ENCODE data around the gene LSM10. TPM values are rescaled to one million over a fixed set of nuclear protein-coding genes. Genes with fewer than 3 reads are reported as not detected.

The LSM10 gene
- total and polyA plus RNA-seq, 9 donors = 20.0 to 49.3 (median 37.8) TPM

GRCh38 chr1:36358514-36359084 is 39.1 kb downstream of the LSM10 start:
- 46 to 72% (median 54%) methylated on average over 13 of the region's 13 CpGs for WGBS, 3 donors
- peaks cover 7% of the 10 kb centered on the region for H3K4me1 ChIP-seq (ENCODE audit: insufficient read depth)
- DNase-seq = peak in 2 of 5 donors; percentile 46 to 68
- no peaks in the 10 kb centered on the region for H3K36me3 ChIP-seq
- H3K4me3 ChIP-seq = no peak overlapping the region
- no peak for TF ChIP-seq EP300 (IDR thresholded peaks at IDR 0.05)
- H3K27me3 ChIP-seq = no peaks in the 10 kb centered on the region
- intact Hi-C loops (cut with DNase I) = no loop called here
- no peak overlapping the region for H3K27ac ChIP-seq
- no peaks in the 10 kb centered on the region for H3K9me3 ChIP-seq

GRCh38 chr1:36355811-36356210 is 41.9 kb downstream of the LSM10 start:
- no peaks in the 10 kb centered on the region for H3K9me3 ChIP-seq
- TF ChIP-seq CTCF (IDR thresholded peaks at IDR 0.05) = no peak
- TF ChIP-seq EP300 (IDR thresholded peaks at IDR 0.05) = no peak
- no peak for TF ChIP-seq POLR2A (IDR thresholded peaks at IDR 0.05)
- H3K4me1 ChIP-seq (ENCODE audit: insufficient read depth) = peaks cover 13% of the 10 kb centered on the region
- H3K36me3 ChIP-seq = no peaks in the 10 kb centered on the region
- WGBS, 3 donors = 73 to 85% (median 75%) methylated on average over 4 of the region's 4 CpGs
- DNase-seq = no peak
- no peak overlapping the region for H3K4me3 ChIP-seq
- no peak overlapping the region for H3K27ac ChIP-seq
- H3K27me3 ChIP-seq = no peaks in the 10 kb centered on the region
- intact Hi-C loops (cut with DNase I) = no loop called here

- H3K4me3 ChIP-seq = no peak overlapping the region
- 85 to 90% (median 88%) methylated on average over 11 of the region's 11 CpGs for WGBS, 3 donors
- no peaks in the 10 kb centered on the region for H3K36me3 ChIP-seq
- intact Hi-C loops (cut with DNase I) = no loop called here
- DNase-seq = no peak
- peaks cover 13% of the 10 kb centered on the region for H3K4me1 ChIP-seq (ENCODE audit: insufficient read depth)
- H3K9me3 ChIP-seq = no peaks in the 10 kb centered on the region
- H3K27ac ChIP-seq = no peak overlapping the region
- TF ChIP-seq EP300 (IDR thresholded peaks at IDR 0.05) (no peak), POLR2A (IDR thresholded peaks at IDR 0.05) (no peak), CTCF (IDR thresholded peaks at IDR 0.05) (no peak)
- no peaks in the 10 kb centered on the region for H3K27me3 ChIP-seq
Measured at GRCh38 chr1:36354486-36354885, 43.2 kb downstream of the LSM10 start.

- 75 to 77% (median 75%) methylated on average over 13 to 15 of the region's 15 CpGs for WGBS, 3 donors
- no peak for DNase-seq
- Histone ChIP-seq H3K36me3 (no peaks in the 10 kb centered on the region), H3K9me3 (no peaks in the 10 kb centered on the region), H3K4me3 (no peak overlapping the region), H3K4me1 (ENCODE audit: insufficient read depth) (peaks cover 6% of the 10 kb centered on the region), H3K27ac (no peak overlapping the region), H3K27me3 (no peaks in the 10 kb centered on the region)
- intact Hi-C loops (cut with DNase I) = no loop called here
- TF ChIP-seq EP300 (IDR thresholded peaks at IDR 0.05) (no peak), CTCF (IDR thresholded peaks at IDR 0.05) (no peak), POLR2A (IDR thresholded peaks at IDR 0.05) (no peak)
Measured at GRCh38 chr1:36352910-36353878, 44.5 kb downstream of the LSM10 start.
